ENCODE results near the gene LARP1B. TPM values are rescaled to one million over a fixed set of nuclear protein-coding genes. Genes with fewer than 3 reads are reported as not detected.
A peak's percentile ranks its signal among the peaks of the same experiment; 100 is the strongest.
"Not testable (repeated sequence)": the region's sequence is repeated elsewhere in the genome, so short reads cannot be mapped to it uniquely, and the experiment has no call there.

LARP1B gene
- 48.4 TPM for total RNA-seq (ENCODE audit: insufficient read depth, low replicate concordance)

GRCh38 chr4:128060699-128061565, at the start of gene LARP1B:
TSS of gene LARP1B (plus strand) at chr4:128061312. CDS start at chr4:128074952, 13,640 bp downstream.
- DNase-seq (ENCODE audit: low spot score), result peak; percentile 97

GRCh38 chr4:128025319-128025718, 35.8 kb upstream of the LARP1B start:
- DNase-seq (ENCODE audit: low spot score), result no peak

- DNase-seq (ENCODE audit: low spot score), result no peak
These were observed 31.2 kb upstream of the LARP1B start for GRCh38 chr4:128029907-128030306.

- DNase-seq (ENCODE audit: low spot score), result no peak
These were observed 29.2 kb upstream of the LARP1B start for GRCh38 chr4:128031756-128032384.

- DNase-seq (ENCODE audit: low spot score), result no peak
These were observed 21.5 kb upstream of the LARP1B start for GRCh38 chr4:128039568-128039967.

GRCh38 chr4:128047019-128047418, 14.1 kb upstream of the LARP1B start:
- DNase-seq (ENCODE audit: low spot score), result not testable (repeated sequence)

GRCh38 chr4:128047514-128047913, 13.6 kb upstream of the LARP1B start:
- not testable (repeated sequence) for DNase-seq (ENCODE audit: low spot score)

GRCh38 chr4:128051229-128051628, 9.9 kb upstream of the LARP1B start:
- not testable (repeated sequence) for DNase-seq (ENCODE audit: low spot score)

GRCh38 chr4:128054907-128055306, 6.2 kb upstream of the LARP1B start:
- DNase-seq (ENCODE audit: low spot score), result not testable (repeated sequence)

GRCh38 chr4:128055441-128056206, 5.5 kb upstream of the LARP1B start:
- not testable (repeated sequence) for DNase-seq (ENCODE audit: low spot score)

- no peak for DNase-seq (ENCODE audit: low spot score)
These were observed 4.7 kb upstream of the LARP1B start for GRCh38 chr4:128056396-128056795.

GRCh38 chr4:128060121-128060698, 902 bp upstream of the LARP1B start:
- no peak for DNase-seq (ENCODE audit: low spot score)

- peak; percentile 54 for DNase-seq (ENCODE audit: low spot score)
These were observed 739 bp downstream of the LARP1B start for GRCh38 chr4:128061566-128062536.

GRCh38 chr4:128066453-128066820, 5.3 kb downstream of the LARP1B start:
- not testable (repeated sequence) for DNase-seq (ENCODE audit: low spot score)

- no peak for DNase-seq (ENCODE audit: low spot score)
These were observed 7.8 kb downstream of the LARP1B start for GRCh38 chr4:128068918-128069317.

GRCh38 chr4:128076464-128076863, 15.4 kb downstream of the LARP1B start:
- no peak for DNase-seq (ENCODE audit: low spot score)

GRCh38 chr4:128095293-128095692, 34.2 kb downstream of the LARP1B start:
- DNase-seq (ENCODE audit: low spot score), result not testable (repeated sequence)

GRCh38 chr4:128107766-128108165, 46.7 kb downstream of the LARP1B start:
- no peak for DNase-seq (ENCODE audit: low spot score)

GRCh38 chr4:128123036-128123435, 61.9 kb downstream of the LARP1B start:
- peak; percentile 26 for DNase-seq (ENCODE audit: low spot score)

GRCh38 chr4:128130621-128131020, 69.5 kb downstream of the LARP1B start:
- DNase-seq (ENCODE audit: low spot score), result no peak
